H1 (cell line): Measurements from ENCODE around the gene PPRC1.
A peak's percentile ranks its signal among the peaks of the same experiment; 100 is the strongest.

Source experiments
- ATF2 ChIP-seq: IDR thresholded peaks from 2 replicates; pipeline ENCODE4 v1.6.1; 2012; ENCODE audit warnings: low read length, inconsistent platforms
- E2F6 ChIP-seq: IDR thresholded peaks from 2 replicates; pipeline ENCODE4 v1.6.1; 2012; ENCODE audit warnings: inconsistent platforms
- EP300 ChIP-seq, 2 experiments: IDR thresholded peaks; 1 replicate in 1 of 2; 2 replicates in 1 of 2; pipeline ENCODE4 v1.6.1; 2011 to 2012; ENCODE audit warnings: low read depth in 2 of 2, low read length in 2 of 2, mild to moderate bottlenecking in 2 of 2, borderline replicate concordance in 1 of 2, inconsistent platforms in 1 of 2, moderate library complexity in 1 of 2
- EZH2 ChIP-seq: fragments of 200-600 bp; sonication (generic); IDR thresholded peaks from 2 replicates; pipeline ENCODE4 v1.7.1; 2012; ENCODE audit warnings: low read depth, mild to moderate bottlenecking, moderate library complexity, low read length, inconsistent platforms; ENCODE audit not compliant: severe bottlenecking
- KDM1A ChIP-seq: fragments of 200-600, 300-600 bp; sonication (generic); IDR thresholded peaks from 2 replicates; pipeline ENCODE4 v1.7.1; 2016; ENCODE audit warnings: mild to moderate bottlenecking, low read length, borderline replicate concordance
- MAFK ChIP-seq: IDR thresholded peaks from 2 replicates; pipeline ENCODE4 v1.6.1; 2012; ENCODE audit warnings: low read depth, mild to moderate bottlenecking, improper control_type of control experiment, low read length
- NRF1 ChIP-seq: IDR thresholded peaks from 2 replicates; pipeline ENCODE4 v1.6.1; 2011; ENCODE audit warnings: mild to moderate bottlenecking, low read depth, low read length, improper control_type of control experiment
- POLR2A ChIP-seq, 2 experiments: IDR thresholded peaks; 1 replicate in 1 of 2; 2 replicates in 1 of 2; pipeline ENCODE4 v1.6.1; 2011; ENCODE audit warnings: low read depth in 2 of 2, low read length in 2 of 2, mild to moderate bottlenecking in 2 of 2; ENCODE audit errors: control extremely low read depth in 1 of 2
- POLR2AphosphoS5 ChIP-seq: IDR thresholded peaks from 2 replicates; pipeline ENCODE4 v1.6.1; 2011; ENCODE audit warnings: low read depth, low read length
- SAP30 ChIP-seq: fragments of 300-600 bp; sonication (generic); IDR thresholded peaks from 2 replicates; pipeline ENCODE4 v1.7.1; 2012; ENCODE audit warnings: low read length, moderate library complexity, mild to moderate bottlenecking, inconsistent platforms; ENCODE audit not compliant: insufficient read depth, insufficient replicate concordance
- SP4 ChIP-seq: IDR thresholded peaks from 2 replicates; pipeline ENCODE4 v1.6.1; 2012; ENCODE audit warnings: low read length, inconsistent platforms
- TAF1 ChIP-seq: IDR thresholded peaks from 2 replicates; pipeline ENCODE4 v1.6.1; 2011; ENCODE audit warnings: mild to moderate bottlenecking, low read depth, low read length
- TCF12 ChIP-seq: IDR thresholded peaks from 2 replicates; pipeline ENCODE4 v1.6.1; 2011; ENCODE audit warnings: low read depth, mild to moderate bottlenecking, low read length
- TF ChIP-seq, protein P1 (sequence below), 3 experiments: IDR thresholded peaks; 1 replicate in 2 of 3; 2 replicates in 1 of 3; pipeline versions ENCODE4 v1.5.1 to v1.6.1; 2011; ENCODE audit warnings: low read length in 3 of 3, mild to moderate bottlenecking in 3 of 3, inconsistent platforms in 2 of 3, low read depth in 1 of 3, moderate library complexity in 1 of 3; ENCODE audit not compliant: insufficient read depth in 1 of 3; ENCODE audit errors: control extremely low read depth in 1 of 3

GRCh38 chr10:102135956-102136526, 3.2 kb downstream of the PPRC1 start:
- TF ChIP-seq E2F6 (no peak), MAFK (no peak), KDM1A (no peak), TCF12 (no peak), NRF1 (no peak), POLR2A (IDR thresholded peaks at IDR 0.05; ENCODE audit: control extremely low read depth in 1 of 2, low read depth in 2 of 2, low read length in 2 of 2) (no peak), SAP30 (no peak), ATF2 (no peak), EP300 (IDR thresholded peaks at IDR 0.05; ENCODE audit: borderline replicate concordance in 1 of 2, low read depth in 2 of 2, low read length in 2 of 2) (no peak), TAF1 (no peak), SP4 (no peak), EZH2 (no peak), POLR2AphosphoS5 (0 out of 2 replicates have a peak, but pooled peaks have one; percentile 18)
- TF ChIP-seq, protein P1, sequence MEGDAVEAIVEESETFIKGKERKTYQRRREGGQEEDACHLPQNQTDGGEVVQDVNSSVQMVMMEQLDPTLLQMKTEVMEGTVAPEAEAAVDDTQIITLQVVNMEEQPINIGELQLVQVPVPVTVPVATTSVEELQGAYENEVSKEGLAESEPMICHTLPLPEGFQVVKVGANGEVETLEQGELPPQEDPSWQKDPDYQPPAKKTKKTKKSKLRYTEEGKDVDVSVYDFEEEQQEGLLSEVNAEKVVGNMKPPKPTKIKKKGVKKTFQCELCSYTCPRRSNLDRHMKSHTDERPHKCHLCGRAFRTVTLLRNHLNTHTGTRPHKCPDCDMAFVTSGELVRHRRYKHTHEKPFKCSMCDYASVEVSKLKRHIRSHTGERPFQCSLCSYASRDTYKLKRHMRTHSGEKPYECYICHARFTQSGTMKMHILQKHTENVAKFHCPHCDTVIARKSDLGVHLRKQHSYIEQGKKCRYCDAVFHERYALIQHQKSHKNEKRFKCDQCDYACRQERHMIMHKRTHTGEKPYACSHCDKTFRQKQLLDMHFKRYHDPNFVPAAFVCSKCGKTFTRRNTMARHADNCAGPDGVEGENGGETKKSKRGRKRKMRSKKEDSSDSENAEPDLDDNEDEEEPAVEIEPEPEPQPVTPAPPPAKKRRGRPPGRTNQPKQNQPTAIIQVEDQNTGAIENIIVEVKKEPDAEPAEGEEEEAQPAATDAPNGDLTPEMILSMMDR (IDR thresholded peaks at IDR 0.05; ENCODE audit: control extremely low read depth in 1 of 3, insufficient read depth in 1 of 3, low read depth in 1 of 3, low read length in 3 of 3) = no peak
